ENCODE measurements around the gene PKP2. TPM values are rescaled to one million over a fixed set of nuclear protein-coding genes. Genes with fewer than 3 reads are reported as not detected.

The PKP2 gene
- total RNA-seq, 1 experiment from 2014 or later: 18.4 TPM

GRCh38 chr12:32754111-32754510, 142.5 kb downstream of the PKP2 start:
- Histone ChIP-seq H3K23me2 (ENCODE audit: insufficient read length, low read depth, low read length, poor library complexity, severe bottlenecking) (peaks cover 9% of the 10 kb centered on the region), H4K20me1 (ENCODE audit: control insufficient read depth, insufficient read depth, insufficient read length) (no peaks in the 10 kb centered on the region), H3K23ac (ENCODE audit: insufficient read length, low read depth, low read length) (no peak overlapping the region), H3K56ac (ENCODE audit: insufficient read length, low read depth, low read length) (no peak overlapping the region), H3K27me3 (ENCODE audit: insufficient read depth, low read length) (no peaks in the 10 kb centered on the region), H3K9ac (ENCODE audit: extremely low read depth, insufficient read length, low read length) (peak overlapping the region; percentile 10), H4K91ac (ENCODE audit: insufficient read length, low read depth, low read length) (no peak overlapping the region), H2BK20ac (ENCODE audit: low read depth, low read length, poor library complexity, severe bottlenecking) (no peak overlapping the region), H3K9me3 (ENCODE audit: control insufficient read depth, low read depth, low read length) (no peaks in the 10 kb centered on the region), H3K27ac (ENCODE audit: insufficient read length, low read depth, low read length) (no peak overlapping the region), H4K8ac (replicated peaks; ENCODE audit: insufficient read length, low read depth, low read length) (no peak overlapping the region), H3K79me1 (ENCODE audit: insufficient read depth, low read depth, low read length, poor library complexity, severe bottlenecking) (no peaks in the 10 kb centered on the region), H2BK5ac (ENCODE audit: insufficient read length, low read length) (no peak overlapping the region), H3K4me1 (ENCODE audit: insufficient read depth, low read length) (peaks cover 2% of the 10 kb centered on the region; the same call in 1 of the 2 replicates), H3K79me2 (ENCODE audit: insufficient read depth, low read length) (no peaks in the 10 kb centered on the region), H2BK15ac (ENCODE audit: low read depth, low read length) (no peak overlapping the region), H2AK5ac (ENCODE audit: insufficient read length, low read length) (no peak overlapping the region), H2BK12ac (ENCODE audit: insufficient read length, low read depth, low read length) (no peak overlapping the region), H3K4ac (ENCODE audit: low read depth, low read length) (no peak overlapping the region), H2BK120ac (ENCODE audit: low read depth, low read length, poor library complexity, severe bottlenecking) (no peak overlapping the region), H2AFZ (ENCODE audit: low read length) (no peak overlapping the region), H3K4me2 (ENCODE audit: insufficient read depth, insufficient read length, low read length) (peak overlapping the region; percentile 90), H3K18ac (ENCODE audit: insufficient read length, low read depth, low read length) (no peak overlapping the region), H3K14ac (ENCODE audit: insufficient read depth, low read length) (no peak overlapping the region), H4K5ac (ENCODE audit: insufficient read length, low read depth, low read length) (no peak overlapping the region), H3T11ph (ENCODE audit: low read length) (no peak overlapping the region)
- no peak for DNase-seq
- Mint-ChIP-seq H3K4me3 (peak overlapping the region; percentile 91 to 94), H3K4me1 (peaks cover 16% of the 10 kb centered on the region in 2 experiments), H3K27ac (peak overlapping the region in 2 of 3 experiments; percentile 53 to 69; a peak in 3 of 7 replicates), H3K27me3 (ENCODE audit: low read depth) (no peaks in the 10 kb centered on the region), H3K9me3 (no peaks in the 10 kb centered on the region), H3K36me3 (ENCODE audit: insufficient read depth in 1 of 3, low read depth in 3 of 3) (peaks cover 25 to 50% (median 40%) of the 10 kb centered on the region in 3 experiments; a peak in 6 of 7 replicates)
- TF ChIP-seq CTCF (conservative IDR thresholded peaks at IDR 0.05): no peak
- no CpG with 5 or more reads among the region's 2 CpGs for whole genome bisulfite sequencing (ENCODE audit: extremely low coverage, insufficient read length, low lambda C conversion rate)
